Stimulated activated CD8-positive, alpha-beta memory T cell treated with anti-CD3 and anti-CD28 coated beads, Interleukin-15, amount 100 ng/mL, for 4 hours (primary cell): ENCODE data around the gene ZNF641.
"Not testable (repeated sequence)": the region's sequence is repeated elsewhere in the genome, so short reads cannot be mapped to it uniquely, and the experiment has no call there.

Experiments used
- DNase-seq, 2 donors: peaks; one replicate each; pipeline ENCODE4 v3.0.0-alpha.2; 2020; ENCODE audit warnings: low read depth in 2 of 2

Gene ZNF641

GRCh38 chr12:48334808-48335207, 15.9 kb downstream of the ZNF641 start:
- DNase-seq: no peak

- DNase-seq: not testable (repeated sequence)
Observed at GRCh38 chr12:48333680-48334079, 17.0 kb downstream of the ZNF641 start.

- no peak for DNase-seq
Observed at GRCh38 chr12:48331399-48331798, 19.3 kb downstream of the ZNF641 start.

GRCh38 chr12:48329199-48329939, 21.4 kb downstream of the ZNF641 start:
- no peak for DNase-seq

- no peak for DNase-seq
Observed at GRCh38 chr12:48316491-48316890, 34.2 kb downstream of the ZNF641 start.

- no peak for DNase-seq
Observed at GRCh38 chr12:48311313-48311712, 39.4 kb downstream of the ZNF641 start.

GRCh38 chr12:48307269-48307668, 43.5 kb downstream of the ZNF641 start:
- DNase-seq: no peak

GRCh38 chr12:48305190-48305589, 45.5 kb downstream of the ZNF641 start:
- no peak for DNase-seq

- no peak for DNase-seq
Observed at GRCh38 chr12:48302161-48302911, 48.4 kb downstream of the ZNF641 start.

- DNase-seq: no peak
Observed at GRCh38 chr12:48300774-48301173, 49.9 kb downstream of the ZNF641 start.

- DNase-seq: peak in 1 of 2 donors; percentile 12
Observed at GRCh38 chr12:48296586-48297282, 54.0 kb downstream of the ZNF641 start.

GRCh38 chr12:48292040-48292439, 58.7 kb downstream of the ZNF641 start:
- no peak for DNase-seq

GRCh38 chr12:48291511-48291910, 59.2 kb downstream of the ZNF641 start:
- no peak for DNase-seq

- no peak for DNase-seq
Observed at GRCh38 chr12:48288387-48289268, 62.1 kb downstream of the ZNF641 start.
